Breast epithelium (tissue), 3 donors: ENCODE data around the gene RFXANK.

Experiments used
- CTCF ChIP-seq, 3 donors: fragments of 450-650 bp; IDR thresholded peaks; one replicate each; pipeline ENCODE4 v1.5.1; 2016 to 2017; ENCODE audit warnings: antibody characterized with exemption in 3 of 3, mild to moderate bottlenecking in 3 of 3, moderate library complexity in 3 of 3
- POLR2A ChIP-seq: fragments of 450-650 bp; IDR thresholded peaks from one replicate; pipeline ENCODE4 v1.6.1; 2016; ENCODE audit warnings: antibody characterized with exemption, mild to moderate bottlenecking, moderate library complexity

- TF ChIP-seq CTCF (IDR thresholded peaks at IDR 0.05) (no peak), POLR2A (no peak)
Observed at GRCh38 chr19:19146865-19147264, 45.2 kb upstream of the RFXANK start.
